ENCODE results near the gene CASTOR1. TPM values are rescaled to one million over a fixed set of nuclear protein-coding genes. Genes with fewer than 3 reads are reported as not detected.

The CASTOR1 gene
- total RNA-seq = 8.9 and 10.8 TPM in 2 replicates

DNA sequence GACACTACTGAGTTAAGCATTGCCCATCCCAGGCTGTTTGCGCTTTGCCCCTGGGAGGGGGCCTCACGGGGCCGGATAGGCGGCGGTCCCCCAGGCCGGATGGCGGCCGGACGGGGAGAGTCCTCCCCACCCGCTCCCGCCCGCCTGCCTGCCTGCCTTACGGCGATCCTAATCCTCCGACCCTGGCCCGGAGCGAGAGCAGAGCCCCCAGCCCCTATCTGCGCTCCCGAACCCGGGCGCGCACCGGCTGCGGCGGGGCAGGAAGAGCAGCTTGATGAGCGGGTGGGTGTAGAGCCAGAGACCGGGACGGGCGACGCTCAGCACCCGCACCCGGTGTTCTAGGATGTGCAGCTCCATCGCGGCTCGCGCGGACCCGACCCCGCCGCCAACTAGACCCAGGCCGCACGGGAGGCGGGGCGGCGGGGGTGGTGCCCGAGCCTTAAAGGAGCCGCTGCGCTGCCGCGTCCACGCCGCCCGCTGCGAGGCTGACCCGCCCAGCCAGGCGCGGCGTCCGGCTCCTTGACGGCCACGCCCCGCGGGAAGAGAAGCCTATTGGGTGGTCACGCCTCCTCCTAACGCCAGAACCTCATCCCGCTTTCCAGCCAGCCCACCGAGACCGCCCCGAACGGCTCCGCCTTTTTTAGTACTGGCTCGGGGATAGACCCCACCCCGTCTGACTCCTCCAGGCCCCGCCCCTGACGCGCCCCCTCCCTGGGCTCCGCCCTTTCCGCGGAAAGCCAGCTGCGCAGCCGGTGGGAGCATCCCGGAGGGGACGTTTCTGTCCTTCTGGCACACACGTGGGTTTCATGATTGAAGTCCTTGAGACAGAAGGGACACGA lies at the start of gene CASTOR1:
Gene CASTOR1, minus strand, starts transcription at position 365 of the 839 bp plus-strand sequence. Its CDS starts 8 bp downstream, at position 357.

DNA sequence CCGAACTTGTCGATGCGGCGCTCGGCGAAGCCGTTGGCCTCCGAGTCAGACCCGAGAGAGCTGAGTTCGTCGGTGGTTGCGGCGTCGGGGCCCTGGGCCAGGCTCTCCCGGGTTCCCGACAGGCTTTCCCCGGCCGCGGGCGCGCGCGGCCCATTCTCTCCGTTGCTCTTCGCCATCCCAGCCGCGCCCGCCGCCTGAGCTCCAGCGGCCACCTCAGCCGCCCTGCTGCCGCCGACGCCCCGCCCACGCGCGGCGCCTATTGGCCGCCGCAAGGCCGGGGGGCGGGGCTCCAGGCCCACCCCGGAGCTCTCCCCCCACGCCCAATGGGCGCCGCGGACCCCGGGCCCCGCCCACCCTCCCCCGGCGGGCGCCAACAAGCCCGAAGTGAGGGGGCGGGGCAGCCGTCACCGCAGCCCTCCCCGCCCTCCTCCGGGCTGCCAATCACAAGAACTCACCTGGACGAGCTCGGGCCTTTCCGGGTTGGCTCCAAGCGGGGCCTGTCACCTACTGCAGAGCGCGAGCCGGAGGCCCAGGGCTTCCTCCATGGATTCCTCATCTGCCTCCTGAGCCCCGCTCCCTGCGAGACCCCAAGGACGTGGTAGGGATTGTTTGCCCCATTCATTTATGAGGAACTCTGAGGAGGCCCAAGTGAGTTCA lies 37.5 kb upstream of the CASTOR1 start, which contains the start of gene TBC1D10A:
Gene TBC1D10A, minus strand, starts transcription at position 236 of the 657 bp plus-strand sequence. Its CDS starts 60 bp downstream, at position 176.

DNA sequence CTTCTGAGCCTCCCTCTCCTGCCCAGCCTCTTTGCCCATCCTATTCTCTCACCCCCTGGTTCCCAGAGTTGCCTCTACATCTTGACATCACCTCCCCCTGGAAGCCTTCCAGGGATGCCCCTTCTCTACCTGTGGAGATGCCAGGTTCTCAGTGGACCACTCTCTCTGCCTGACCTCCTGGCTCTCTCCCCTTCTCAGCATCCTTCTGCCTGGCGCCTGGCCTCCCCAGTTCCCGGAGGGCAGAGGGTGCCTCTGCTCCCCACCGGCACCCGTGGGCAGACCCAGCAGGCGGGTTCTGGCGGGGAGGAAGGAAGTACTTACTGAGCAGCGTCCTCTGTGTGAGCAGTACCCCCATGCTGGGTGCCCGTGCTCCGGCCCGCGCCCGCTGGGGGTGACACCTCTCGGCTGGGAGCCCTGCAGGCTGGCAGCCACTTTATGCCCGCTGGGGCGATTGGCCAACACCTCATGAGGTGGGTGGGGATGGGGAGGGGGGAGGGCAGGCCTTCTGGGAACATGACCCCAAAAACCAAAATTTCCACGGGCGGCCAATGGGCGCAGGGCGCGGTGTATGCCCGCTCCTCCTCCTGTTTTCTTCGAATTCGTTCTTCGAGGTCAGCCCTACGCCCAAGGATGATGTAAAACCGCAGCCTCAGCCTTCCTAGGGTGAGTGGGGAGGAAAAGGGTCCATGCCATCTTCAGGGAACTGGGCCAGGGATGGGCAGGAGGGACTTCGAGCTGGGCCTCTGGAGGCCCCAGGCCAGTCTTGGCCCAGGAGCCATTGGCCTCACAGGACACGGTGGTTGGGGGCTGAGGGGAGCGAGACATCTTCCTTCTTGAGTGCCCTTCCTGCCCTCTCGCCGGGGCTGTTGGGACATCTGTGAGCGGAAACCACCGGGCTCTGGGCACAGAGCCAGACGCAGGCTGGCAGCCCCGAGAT lies 22.6 kb downstream of the CASTOR1 start, which contains the start of gene OSM:
Gene OSM, minus strand, starts transcription at position 407 of the 937 bp plus-strand sequence. Its CDS starts 52 bp downstream, at position 355.

DNA sequence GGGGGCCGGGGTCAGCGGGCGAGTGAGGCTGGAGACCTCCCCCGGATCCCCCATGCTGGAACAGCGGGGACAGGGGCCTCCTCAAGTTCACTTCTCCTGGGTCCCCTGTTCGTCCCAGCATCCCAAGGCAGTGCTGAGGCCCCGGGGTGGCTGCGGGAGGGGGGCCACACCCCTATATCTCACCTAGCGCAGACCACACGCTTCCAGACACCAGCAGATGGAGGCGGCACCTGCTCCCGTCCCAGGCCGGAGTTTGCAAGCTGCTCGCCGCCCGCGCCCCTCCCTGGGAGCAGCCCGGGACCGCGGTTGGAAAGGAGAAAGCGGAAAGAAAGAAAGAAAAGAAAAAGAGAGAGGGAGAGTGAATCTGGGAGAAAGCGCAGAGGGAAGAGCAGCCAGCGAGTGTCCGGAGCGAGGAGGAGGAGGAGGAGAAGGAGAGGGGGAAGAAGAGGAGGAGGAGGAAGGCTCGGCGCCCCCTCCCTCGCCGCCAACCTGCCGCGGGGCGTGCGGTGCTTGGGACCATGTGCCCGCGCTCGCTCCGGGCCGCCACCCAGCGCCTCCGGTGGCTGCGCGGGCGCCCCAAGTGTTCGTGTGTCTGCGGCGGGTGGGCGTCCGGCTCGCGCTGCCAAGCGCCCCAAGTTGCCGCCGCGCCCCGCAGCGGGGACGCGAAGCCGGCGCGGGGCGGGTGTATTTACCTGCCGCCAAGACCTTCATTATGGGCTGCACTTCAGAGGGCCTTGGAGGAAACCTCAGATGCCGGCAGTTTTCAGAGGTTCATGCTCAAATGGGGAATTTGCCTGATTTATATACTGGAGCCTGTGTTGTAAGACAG lies 43.1 kb downstream of the CASTOR1 start, which contains the start of gene LIF:
Gene LIF, minus strand, starts transcription at position 775 of the 829 bp plus-strand sequence. Its CDS starts 64 bp downstream, at position 711.

Other genes starting within 250 kb of the CASTOR1 start
- not detected in 2 replicates for gene HORMAD2, start 209.0 kb downstream of the CASTOR1 start, total RNA-seq
- gene LIF, start 42.7 kb downstream of the CASTOR1 start, total RNA-seq = 0.19 and 0.33 TPM in 2 replicates
- not detected in 2 replicates for gene OSM, start 22.7 kb downstream of the CASTOR1 start, total RNA-seq
- 12.6 and 15.4 TPM in 2 replicates for gene TBC1D10A, start 37.4 kb upstream of the CASTOR1 start, total RNA-seq
- 39.2 and 52.1 TPM in 2 replicates for gene SF3A1, start 67.4 kb upstream of the CASTOR1 start, total RNA-seq
- gene CCDC157, start 67.5 kb upstream of the CASTOR1 start, total RNA-seq = 1.8 and 4.2 TPM in 2 replicates
- gene RNF215, start 97.9 kb upstream of the CASTOR1 start, total RNA-seq = 22.4 and 23.5 TPM in 2 replicates
- gene SEC14L2, start 107.5 kb upstream of the CASTOR1 start, total RNA-seq = 26.8 and 34.2 TPM in 2 replicates
- gene MTFP1, start 136.3 kb upstream of the CASTOR1 start, total RNA-seq = 31.4 and 35.9 TPM in 2 replicates
- gene SEC14L3, start 182.5 kb upstream of the CASTOR1 start, total RNA-seq = not detected in 2 replicates
- gene SEC14L4, start 216.2 kb upstream of the CASTOR1 start, total RNA-seq = not detected in 2 replicates

Data from vein endothelial cell (primary cell).